Gastroesophageal sphincter (tissue), 4 donors: ENCODE data around the gene MUSK. TPM values are rescaled to one million over a fixed set of nuclear protein-coding genes. Genes with fewer than 3 reads are reported as not detected.
"Not testable (repeated sequence)": the region's sequence is repeated elsewhere in the genome, so short reads cannot be mapped to it uniquely, and the experiment has no call there.

ENCODE experiments used
- ATAC-seq: fragments of 150-250 bp; one replicate; pipeline ENCODE4 v1.9.1; 2016; ENCODE audit warnings: mild to moderate bottlenecking, moderate library complexity
- H3K27ac ChIP-seq, 4 donors: fragments of 200-600 bp; sonication (generic) in 3 of 4; 1 replicate in 3 of 4; 2 replicates in 1 of 4; pipeline ENCODE4 v1.5.1; 2016 to 2019
- H3K27me3 ChIP-seq: fragments of 200-600 bp; sonication (generic); one replicate; pipeline ENCODE4 v1.5.1; 2019
- H3K36me3 ChIP-seq, 2 donors: fragments of 200-600 bp; sonication (generic); one replicate each; pipeline ENCODE4 v1.5.1; 2019; ENCODE audit warnings: control low read depth in 1 of 2
- H3K4me1 ChIP-seq, 3 donors: fragments of 200-600 bp; sonication (generic); 1 replicate in 2 of 3; 2 replicates in 1 of 3; pipeline ENCODE4 v1.5.1; 2016 to 2019; ENCODE audit warnings: control low read depth in 2 of 3
- H3K4me3 ChIP-seq, 2 donors: fragments of 200-600 bp; sonication (generic); one replicate each; pipeline ENCODE4 v1.5.1; 2019; ENCODE audit warnings: mild to moderate bottlenecking in 1 of 2, moderate library complexity in 1 of 2
- H3K9me3 ChIP-seq, 3 donors: fragments of 200-600 bp; sonication (generic); one replicate each; pipeline ENCODE4 v1.5.1; 2017 to 2019; ENCODE audit warnings: control low read depth in 2 of 3
- EP300 ChIP-seq: sonication (generic); formaldehyde crosslinking; IDR thresholded peaks from one replicate; pipeline ENCODE4 v1.6.1; 2017; ENCODE audit warnings: antibody characterized with exemption, mild to moderate bottlenecking
- POLR2A ChIP-seq, 2 donors: fragments of 450-650 bp; IDR thresholded peaks; one replicate each; pipeline ENCODE4 v1.6.1; 2017; ENCODE audit warnings: antibody characterized with exemption in 2 of 2, mild to moderate bottlenecking in 2 of 2, moderate library complexity in 1 of 2
- POLR2AphosphoS5 ChIP-seq: sonication (generic); formaldehyde crosslinking; IDR thresholded peaks from one replicate; pipeline ENCODE4 v1.6.1; 2017; ENCODE audit warnings: antibody characterized with exemption
- WGBS, 2 donors: methylation state at CpG; one replicate each; pipeline ENCODE4 v1.1.5; 2018; ENCODE audit warnings: low coverage in 1 of 2; 5-methylcytosine and 5-hydroxymethylcytosine counted together
- total RNA-seq, 4 donors: library from RNA; depleted of rRNA; stranded (reverse); fragments of >200 nt; gene quantifications; one replicate each; pipeline ENCODE4 v1.1.0, GENCODE V29; 2016
- TF ChIP-seq, protein P1 (sequence below), 4 experiments: fragments of 200-600 bp in 2 of 4; fragments of 450-650 bp in 2 of 4; sonication (generic) in 1 of 4; IDR thresholded peaks; one replicate each; pipeline ENCODE4 v1.5.1; 2017 to 2019; ENCODE audit warnings: antibody characterized with exemption in 4 of 4, mild to moderate bottlenecking in 2 of 4, moderate library complexity in 2 of 4

Gene MUSK
- total RNA-seq, 4 donors from 2014 or later, result 2.9 to 8.4 (median 4.2) TPM

- H3K4me3 ChIP-seq, result no peak overlapping the region
- TF ChIP-seq, protein P1, sequence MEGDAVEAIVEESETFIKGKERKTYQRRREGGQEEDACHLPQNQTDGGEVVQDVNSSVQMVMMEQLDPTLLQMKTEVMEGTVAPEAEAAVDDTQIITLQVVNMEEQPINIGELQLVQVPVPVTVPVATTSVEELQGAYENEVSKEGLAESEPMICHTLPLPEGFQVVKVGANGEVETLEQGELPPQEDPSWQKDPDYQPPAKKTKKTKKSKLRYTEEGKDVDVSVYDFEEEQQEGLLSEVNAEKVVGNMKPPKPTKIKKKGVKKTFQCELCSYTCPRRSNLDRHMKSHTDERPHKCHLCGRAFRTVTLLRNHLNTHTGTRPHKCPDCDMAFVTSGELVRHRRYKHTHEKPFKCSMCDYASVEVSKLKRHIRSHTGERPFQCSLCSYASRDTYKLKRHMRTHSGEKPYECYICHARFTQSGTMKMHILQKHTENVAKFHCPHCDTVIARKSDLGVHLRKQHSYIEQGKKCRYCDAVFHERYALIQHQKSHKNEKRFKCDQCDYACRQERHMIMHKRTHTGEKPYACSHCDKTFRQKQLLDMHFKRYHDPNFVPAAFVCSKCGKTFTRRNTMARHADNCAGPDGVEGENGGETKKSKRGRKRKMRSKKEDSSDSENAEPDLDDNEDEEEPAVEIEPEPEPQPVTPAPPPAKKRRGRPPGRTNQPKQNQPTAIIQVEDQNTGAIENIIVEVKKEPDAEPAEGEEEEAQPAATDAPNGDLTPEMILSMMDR (IDR thresholded peaks at IDR 0.05), result no peak
- no peak for TF ChIP-seq EP300
- TF ChIP-seq POLR2A (IDR thresholded peaks at IDR 0.05), result no peak
- TF ChIP-seq POLR2AphosphoS5, result no peak
Measured at GRCh38 chr9:110815361-110815760, 146.8 kb downstream of the MUSK start.

DNA sequence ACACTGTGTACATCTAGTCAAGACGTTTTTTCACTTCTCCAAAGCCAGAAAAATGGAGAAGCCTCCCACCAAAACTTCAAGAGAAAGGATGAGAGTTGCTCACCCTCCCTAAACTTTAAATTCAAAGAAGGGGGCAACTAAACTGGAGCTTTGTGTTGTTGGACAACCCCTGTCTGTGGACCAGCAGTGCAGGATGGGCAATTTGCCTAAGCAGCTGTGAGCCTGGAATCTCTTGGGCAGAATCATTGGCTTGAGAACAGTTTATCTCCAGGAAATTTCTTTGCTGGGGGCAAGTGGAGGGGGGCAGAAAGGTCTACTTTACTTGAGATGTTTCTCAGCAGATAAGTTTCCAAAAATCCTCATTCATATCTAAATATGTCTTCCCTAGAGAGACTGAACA, 151.8 kb downstream of the MUSK start:
- WGBS, 2 donors, result 24 to 43% methylated on average over 1 of the region's 1 CpG
- TF ChIP-seq, protein P1 (IDR thresholded peaks at IDR 0.05), result no peak
- TF ChIP-seq EP300, result no peak
- no peak for TF ChIP-seq POLR2AphosphoS5
- no peak for TF ChIP-seq POLR2A (IDR thresholded peaks at IDR 0.05)
- H3K9me3 ChIP-seq, result peaks cover 0 to 9% (median 0%) of the 10 kb centered on the region in 3 donors
- H3K4me1 ChIP-seq, result no peaks in the 10 kb centered on the region
- H3K36me3 ChIP-seq, result no peaks in the 10 kb centered on the region
- no peak for ATAC-seq
- H3K27me3 ChIP-seq, result no peaks in the 10 kb centered on the region
- no peak overlapping the region for H3K27ac ChIP-seq
- H3K4me3 ChIP-seq, result no peak overlapping the region

More at GRCh38 chr9:110815361-110815760, 146.8 kb downstream of the MUSK start:
- 55 to 67% methylated on average over 1 of the region's 1 CpG for WGBS, 2 donors
- H3K4me1 ChIP-seq, result no peaks in the 10 kb centered on the region
- no peaks in the 10 kb centered on the region for H3K36me3 ChIP-seq
- peaks cover 8% of the 10 kb centered on the region for H3K27me3 ChIP-seq
- H3K27ac ChIP-seq, result no peak overlapping the region
- no peak for ATAC-seq
- no peaks in the 10 kb centered on the region for H3K9me3 ChIP-seq

GRCh38 chr9:110821064-110821463, 152.5 kb downstream of the MUSK start:
- WGBS, 2 donors, result 25 to 27% methylated on average over 1 of the region's 1 CpG
- H3K27me3 ChIP-seq, result no peaks in the 10 kb centered on the region
- H3K4me1 ChIP-seq, result no peaks in the 10 kb centered on the region
- peaks cover 0 to 9% (median 0%) of the 10 kb centered on the region in 3 donors for H3K9me3 ChIP-seq
- no peak for ATAC-seq
- H3K4me3 ChIP-seq, result no peak overlapping the region
- H3K27ac ChIP-seq, result no peak overlapping the region
- H3K36me3 ChIP-seq, result no peaks in the 10 kb centered on the region
- no peak for TF ChIP-seq POLR2AphosphoS5
- no peak for TF ChIP-seq EP300
- TF ChIP-seq POLR2A (IDR thresholded peaks at IDR 0.05), result no peak
- TF ChIP-seq, protein P1 (IDR thresholded peaks at IDR 0.05), result no peak

- not testable (repeated sequence) for H3K4me3 ChIP-seq, ATAC-seq, H3K9me3 ChIP-seq, H3K36me3 ChIP-seq, H3K27me3 ChIP-seq, H3K27ac ChIP-seq, H3K4me1 ChIP-seq
Measured at GRCh38 chr9:110825129-110825528, 156.5 kb downstream of the MUSK start.

- no peak for TF ChIP-seq POLR2AphosphoS5
- TF ChIP-seq, protein P1 (IDR thresholded peaks at IDR 0.05), result no peak
- no peak for TF ChIP-seq POLR2A (IDR thresholded peaks at IDR 0.05)
- no peak for TF ChIP-seq EP300
- Histone ChIP-seq H3K27me3 (no peaks in the 10 kb centered on the region), H3K4me3 (no peak overlapping the region), H3K36me3 (no peaks in the 10 kb centered on the region), H3K4me1 (peaks cover 0 to 7% (median 0%) of the 10 kb centered on the region in 3 donors), H3K27ac (no peak overlapping the region), H3K9me3 (peaks cover 0 to 9% (median 0%) of the 10 kb centered on the region in 3 donors)
- no peak for ATAC-seq
- 79% methylated on average over 2 of the region's 2 CpGs; no CpG with 5 or more reads in 1 of the 2 donors for WGBS, 2 donors
Measured at GRCh38 chr9:110825950-110826349, 157.4 kb downstream of the MUSK start.

- not testable (repeated sequence) for H3K4me1 ChIP-seq, H3K27ac ChIP-seq, H3K9me3 ChIP-seq, H3K4me3 ChIP-seq, H3K36me3 ChIP-seq, H3K27me3 ChIP-seq, ATAC-seq
- WGBS, 2 donors, result 58 to 88% methylated on average over 6 to 7 of the region's 9 CpGs
Measured at GRCh38 chr9:110826400-110826799, 157.8 kb downstream of the MUSK start.
